Measurements from ENCODE around the gene ADRB2. TPM values are rescaled to one million over a fixed set of nuclear protein-coding genes. Genes with fewer than 3 reads are reported as not detected.

ADRB2 gene
- total RNA-seq, 6 experiments from 2014 or later = 0.99 to 2.8 (median 1.8) TPM

GRCh38 chr5:148838357-148838756 is 11.9 kb downstream of the ADRB2 start:
- H3K36me3 ChIP-seq = no peaks in the 10 kb centered on the region
- no peaks in the 10 kb centered on the region for H3K9me3 ChIP-seq
- WGBS (ENCODE audit: insufficient coverage, low coverage, low lambda C conversion rate, missing lambda C conversion rate) = no CpG with 5 or more reads among the region's 1 CpG
- H3K27ac ChIP-seq = no peak overlapping the region
- intact Hi-C loops (cut with DNase I) = no loop called here
- H3K27me3 ChIP-seq = no peaks in the 10 kb centered on the region
- DNase-seq (no peak), ATAC-seq (no peak)
- H3K4me1 ChIP-seq = peaks cover 0 to 22% (median 7%) of the 10 kb centered on the region in 4 donors
- H3K4me3 ChIP-seq = no peak overlapping the region
- TF ChIP-seq POLR2A (IDR thresholded peaks at IDR 0.05) (no peak), CTCF (IDR thresholded peaks at IDR 0.05) (no peak)

- 93% methylated on average over 2 of the region's 4 CpGs for WGBS (ENCODE audit: insufficient coverage, low coverage, low lambda C conversion rate, missing lambda C conversion rate)
- Histone ChIP-seq H3K4me3 (no peak overlapping the region), H3K9me3 (no peaks in the 10 kb centered on the region), H3K27ac (no peak overlapping the region), H3K36me3 (no peaks in the 10 kb centered on the region), H3K4me1 (peaks cover 0 to 22% (median 5%) of the 10 kb centered on the region in 4 donors), H3K27me3 (no peaks in the 10 kb centered on the region)
- ATAC-seq (peak in 1 of 4 donors; percentile 12), DNase-seq (no peak)
- no peak for TF ChIP-seq CTCF (IDR thresholded peaks at IDR 0.05)
- no peak for TF ChIP-seq POLR2A (IDR thresholded peaks at IDR 0.05)
- intact Hi-C loops (cut with DNase I) = no loop called here
Observed at GRCh38 chr5:148839960-148840359, 13.5 kb downstream of the ADRB2 start.

GRCh38 chr5:148840531-148840930 is 14.1 kb downstream of the ADRB2 start:
- Histone ChIP-seq H3K36me3 (no peaks in the 10 kb centered on the region), H3K27me3 (no peaks in the 10 kb centered on the region), H3K4me3 (no peak overlapping the region), H3K4me1 (peaks cover 0 to 22% (median 5%) of the 10 kb centered on the region in 4 donors), H3K9me3 (no peaks in the 10 kb centered on the region), H3K27ac (peak overlapping the region in 2 of 3 donors; percentile 18 to 21)
- DNase-seq (no peak), ATAC-seq (no peak)
- WGBS (ENCODE audit: insufficient coverage, low coverage, low lambda C conversion rate, missing lambda C conversion rate) = 79% methylated on average over 1 of the region's 1 CpG
- TF ChIP-seq POLR2A (IDR thresholded peaks at IDR 0.05) (no peak), CTCF (IDR thresholded peaks at IDR 0.05) (no peak)
- intact Hi-C loops (cut with DNase I) = no loop called here

- Histone ChIP-seq H3K36me3 (no peaks in the 10 kb centered on the region), H3K4me1 (peaks cover 0 to 22% (median 5%) of the 10 kb centered on the region in 4 donors), H3K27ac (peak overlapping the region in 2 of 3 donors; percentile 21 to 54), H3K4me3 (no peak overlapping the region), H3K9me3 (no peaks in the 10 kb centered on the region), H3K27me3 (no peaks in the 10 kb centered on the region)
- TF ChIP-seq CTCF (IDR thresholded peaks at IDR 0.05) (no peak), POLR2A (IDR thresholded peaks at IDR 0.05) (no peak)
- WGBS (ENCODE audit: insufficient coverage, low coverage, low lambda C conversion rate, missing lambda C conversion rate) = 44% methylated on average over 3 of the region's 3 CpGs
- intact Hi-C loops (cut with DNase I) = no loop called here
- ATAC-seq (peak; percentile 88 to 94 (median 90)), DNase-seq (no peak)
Observed at GRCh38 chr5:148841519-148841918, 15.1 kb downstream of the ADRB2 start.

GRCh38 chr5:148842161-148842560 is 15.8 kb downstream of the ADRB2 start:
- peaks cover 0 to 22% (median 5%) of the 10 kb centered on the region in 4 donors for H3K4me1 ChIP-seq
- TF ChIP-seq POLR2A (IDR thresholded peaks at IDR 0.05) (no peak), CTCF (IDR thresholded peaks at IDR 0.05) (no peak)

More at GRCh38 chr5:148842161-148842560, 15.8 kb downstream of the ADRB2 start:
- Histone ChIP-seq H3K27me3 (no peaks in the 10 kb centered on the region), H3K27ac (peak overlapping the region in 2 of 3 donors; percentile 21 to 54), H3K36me3 (no peaks in the 10 kb centered on the region), H3K9me3 (no peaks in the 10 kb centered on the region), H3K4me3 (no peak overlapping the region)
- intact Hi-C loops (cut with DNase I) = no loop called here
- WGBS (ENCODE audit: insufficient coverage, low coverage, low lambda C conversion rate, missing lambda C conversion rate) = 40% methylated on average over 2 of the region's 2 CpGs
- DNase-seq (no peak), ATAC-seq (peak; percentile 55 to 73 (median 68))

Measured in right lobe of liver (tissue), 6 donors.